ENCODE results near the gene TCF12.

The TCF12 gene

GRCh38 chr15:56987286-56987685 lies 68.8 kb downstream of the TCF12 start:
- no peak overlapping the region for H3K4me3 ChIP-seq (replicated peaks; ENCODE audit: low read depth, low read length)
- no peak for DNase-seq (ENCODE audit: low read depth)
- no peak for TF ChIP-seq CTCF (IDR thresholded peaks at IDR 0.05; ENCODE audit: low read length, missing control alignments)

- H3K4me3 ChIP-seq (replicated peaks; ENCODE audit: low read depth, low read length) = no peak overlapping the region
- no peak for TF ChIP-seq CTCF (IDR thresholded peaks at IDR 0.05; ENCODE audit: low read length, missing control alignments)
- DNase-seq (ENCODE audit: low read depth) = no peak
Measured at GRCh38 chr15:56988219-56988618, 69.8 kb downstream of the TCF12 start.

- no peak for DNase-seq (ENCODE audit: low read depth)
- no peak for TF ChIP-seq CTCF (IDR thresholded peaks at IDR 0.05; ENCODE audit: low read length, missing control alignments)
- H3K4me3 ChIP-seq (replicated peaks; ENCODE audit: low read depth, low read length) = no peak overlapping the region
Measured at GRCh38 chr15:56989411-56989924, 71.0 kb downstream of the TCF12 start.

GRCh38 chr15:56991017-56991416 lies 72.6 kb downstream of the TCF12 start:
- TF ChIP-seq CTCF (IDR thresholded peaks at IDR 0.05; ENCODE audit: low read length, missing control alignments) = no peak
- H3K4me3 ChIP-seq (replicated peaks; ENCODE audit: low read depth, low read length) = no peak overlapping the region
- DNase-seq (ENCODE audit: low read depth) = no peak

GRCh38 chr15:56992725-56993124 lies 74.3 kb downstream of the TCF12 start:
- no peak for TF ChIP-seq CTCF (IDR thresholded peaks at IDR 0.05; ENCODE audit: low read length, missing control alignments)
- H3K4me3 ChIP-seq (replicated peaks; ENCODE audit: low read depth, low read length) = no peak overlapping the region
- no peak for DNase-seq (ENCODE audit: low read depth)

GRCh38 chr15:56994280-56994679 lies 75.8 kb downstream of the TCF12 start:
- no peak for DNase-seq (ENCODE audit: low read depth)
- TF ChIP-seq CTCF (IDR thresholded peaks at IDR 0.05; ENCODE audit: low read length, missing control alignments) = no peak
- no peak overlapping the region for H3K4me3 ChIP-seq (replicated peaks; ENCODE audit: low read depth, low read length)

- TF ChIP-seq CTCF (IDR thresholded peaks at IDR 0.05; ENCODE audit: low read length, missing control alignments) = no peak
- H3K4me3 ChIP-seq (replicated peaks; ENCODE audit: low read depth, low read length) = no peak overlapping the region
- DNase-seq (ENCODE audit: low read depth) = no peak
Measured at GRCh38 chr15:56996093-56996492, 77.6 kb downstream of the TCF12 start.
